WI38 (cell line): Measurements from ENCODE around the gene ADGRE2.

Experiments
- H3K4me3 ChIP-seq: 2 replicates; pipeline ENCODE4 v1.5.1; 2011; ENCODE audit warnings: low read depth, mild to moderate bottlenecking, control low read depth, low read length
- CTCF ChIP-seq: IDR thresholded peaks from 2 replicates; pipeline ENCODE4 v1.5.1; 2012; ENCODE audit warnings: low read depth, mild to moderate bottlenecking, control low read depth, low read length

Gene ADGRE2

DNA sequence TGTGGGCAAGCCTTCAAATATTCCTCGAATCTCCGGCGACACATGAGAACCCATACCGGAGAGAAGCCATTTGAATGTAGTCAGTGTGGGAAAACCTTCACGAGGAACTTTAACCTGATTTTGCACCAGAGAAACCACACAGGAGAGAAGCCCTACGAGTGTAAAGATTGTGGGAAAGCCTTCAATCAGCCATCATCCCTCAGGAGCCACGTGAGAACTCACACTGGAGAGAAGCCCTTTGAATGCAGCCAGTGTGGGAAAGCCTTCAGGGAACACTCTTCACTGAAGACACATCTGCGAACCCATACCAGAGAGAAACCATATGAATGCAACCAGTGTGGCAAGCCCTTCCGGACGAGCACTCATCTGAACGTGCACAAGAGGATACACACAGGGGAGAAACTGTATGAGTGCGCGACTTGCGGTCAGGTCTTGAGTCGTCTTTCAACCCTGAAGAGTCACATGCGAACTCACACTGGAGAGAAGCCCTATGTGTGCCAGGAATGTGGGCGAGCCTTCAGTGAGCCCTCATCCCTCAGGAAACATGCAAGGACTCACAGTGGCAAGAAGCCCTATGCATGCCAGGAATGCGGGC is 59.7 kb downstream of the ADGRE2 start:
- TF ChIP-seq CTCF, result no peak
- H3K4me3 ChIP-seq, result no peak overlapping the region

GRCh38 chr19:14715841-14716240 is 62.5 kb downstream of the ADGRE2 start:
- TF ChIP-seq CTCF, result no peak
- H3K4me3 ChIP-seq, result no peak overlapping the region

DNA sequence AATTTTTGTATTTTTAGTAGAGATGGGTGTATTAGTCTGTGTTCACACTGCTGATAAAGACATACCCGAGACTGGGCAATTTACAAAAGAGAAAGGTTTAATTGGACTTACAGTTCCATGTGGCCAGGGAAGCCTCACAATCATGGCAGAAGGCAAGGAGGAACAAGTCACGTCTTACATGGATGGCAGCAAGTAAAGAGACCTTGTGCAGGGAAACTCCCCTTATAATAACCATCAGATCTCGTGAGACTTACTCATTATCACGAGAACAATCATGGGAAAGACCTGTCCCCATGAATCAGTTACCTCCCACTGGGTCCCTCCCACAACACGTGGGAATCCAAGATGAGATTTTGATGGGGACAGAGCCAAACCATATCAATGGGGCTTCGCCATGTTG is 73.9 kb downstream of the ADGRE2 start:
- no peak for TF ChIP-seq CTCF
- H3K4me3 ChIP-seq, result no peak overlapping the region

- no peak for TF ChIP-seq CTCF
- no peak overlapping the region for H3K4me3 ChIP-seq
Observed at GRCh38 chr19:14703833-14704232, 74.5 kb downstream of the ADGRE2 start.

- H3K4me3 ChIP-seq, result no peak overlapping the region
- TF ChIP-seq CTCF, result no peak
Observed at GRCh38 chr19:14700711-14701375, 77.5 kb downstream of the ADGRE2 start.

DNA sequence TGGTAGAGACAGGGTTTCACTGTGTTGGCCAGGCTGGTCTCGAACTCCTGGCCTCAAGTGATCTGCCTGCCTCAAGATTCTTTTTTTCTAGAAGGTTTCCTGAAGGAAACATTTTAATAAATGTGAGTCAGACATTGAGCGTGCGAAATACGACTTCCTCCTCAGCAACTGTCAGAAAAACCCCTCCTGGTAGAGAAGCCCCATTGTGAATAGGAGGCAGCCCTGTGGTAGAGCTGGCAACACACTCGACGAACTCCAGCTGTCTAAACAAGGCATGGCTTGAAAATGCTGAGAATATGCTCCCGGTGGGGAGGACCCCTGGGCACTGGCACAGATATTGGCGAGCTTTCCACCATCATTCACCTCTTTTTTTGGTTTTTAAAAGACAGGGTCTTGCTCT is 78.7 kb downstream of the ADGRE2 start:
- no peak for TF ChIP-seq CTCF
- H3K4me3 ChIP-seq, result no peak overlapping the region

GRCh38 chr19:14695471-14695870 is 82.9 kb downstream of the ADGRE2 start:
- TF ChIP-seq CTCF, result no peak
- no peak overlapping the region for H3K4me3 ChIP-seq
